Parathyroid adenoma (tissue), 2 donors: Measurements from ENCODE around the gene PRKAR2B.
"Not testable (repeated sequence)": the region's sequence is repeated elsewhere in the genome, so short reads cannot be mapped to it uniquely, and the experiment has no call there.

ENCODE experiments used
- H2AFZ ChIP-seq: fragments of 300-600 bp; sonication (generic); one replicate; pipeline ENCODE4 v1.7.0; 2017; ENCODE audit warnings: antibody characterized with exemption, mild to moderate bottlenecking
- H3K27ac ChIP-seq: fragments of 300-600 bp; sonication (generic); one replicate; pipeline ENCODE4 v1.7.0; 2017
- H3K27me3 ChIP-seq: fragments of 300-600 bp; sonication (generic); one replicate; pipeline ENCODE4 v1.7.0; 2017; ENCODE audit warnings: low read length; ENCODE audit not compliant: control insufficient read depth, insufficient read depth
- H3K36me3 ChIP-seq: fragments of 300-600 bp; sonication (generic); one replicate; pipeline ENCODE4 v1.7.0; 2017; ENCODE audit warnings: low read length; ENCODE audit not compliant: control insufficient read depth, insufficient read depth
- H3K4me1 ChIP-seq: fragments of 300-600 bp; sonication (generic); one replicate; pipeline ENCODE4 v1.7.0; 2017; ENCODE audit warnings: control low read depth
- H3K4me2 ChIP-seq: fragments of 300-600 bp; sonication (generic); one replicate; pipeline ENCODE4 v1.7.0; 2017; ENCODE audit warnings: low read length
- H3K4me3 ChIP-seq: fragments of 300-600 bp; sonication (generic); one replicate; pipeline ENCODE4 v1.7.0; 2017; ENCODE audit warnings: low read depth, low read length
- H3K79me2 ChIP-seq: fragments of 300-600 bp; sonication (generic); one replicate; pipeline ENCODE4 v1.7.0; 2017; ENCODE audit warnings: control low read depth
- H3K9ac ChIP-seq: fragments of 300-600 bp; sonication (generic); one replicate; pipeline ENCODE4 v1.7.0; 2017; ENCODE audit warnings: mild to moderate bottlenecking
- H3K9me3 ChIP-seq: fragments of 300-600 bp; sonication (generic); one replicate; pipeline ENCODE4 v1.7.0; 2017; ENCODE audit warnings: low read length; ENCODE audit not compliant: control insufficient read depth
- TF ChIP-seq, protein P1 (sequence below): fragments of 300-600 bp; sonication (generic); IDR thresholded peaks from one replicate; pipeline ENCODE4 v1.7.0; 2017; ENCODE audit warnings: antibody characterized with exemption, mild to moderate bottlenecking
- donor health status: primary hyperparathyroidism.

Gene PRKAR2B

DNA sequence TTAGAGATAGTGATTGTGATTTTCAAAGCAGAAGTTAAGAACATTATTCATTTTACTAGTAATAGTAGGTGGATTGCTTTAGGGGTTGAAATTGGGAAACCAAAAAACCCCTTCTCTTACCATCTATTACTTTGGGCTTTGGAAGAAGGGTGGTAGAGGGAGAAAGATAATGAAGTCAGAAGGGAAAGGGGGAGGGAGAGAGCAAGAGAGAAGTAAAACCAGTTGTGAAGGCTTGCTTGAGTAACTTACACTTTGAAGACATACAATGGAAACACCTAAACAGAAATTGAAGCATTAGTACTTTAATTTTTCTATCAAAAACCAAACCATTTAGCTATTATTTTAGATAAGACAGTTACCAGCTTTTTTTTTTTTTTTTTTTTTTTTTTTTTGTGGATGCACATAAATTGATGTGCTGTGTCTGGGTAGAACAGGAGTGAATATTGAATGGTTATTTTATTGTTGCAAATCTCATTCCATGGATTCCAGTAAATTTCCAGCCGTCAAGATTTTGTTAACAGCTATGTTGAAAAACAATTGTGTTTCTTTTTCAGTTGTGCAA lies 5.5 kb downstream of the PRKAR2B start:
- no peak overlapping the region for H3K4me3 ChIP-seq
- H3K79me2 ChIP-seq = peaks cover 18% of the 10 kb centered on the region
- H2AFZ ChIP-seq = no peak overlapping the region
- no peaks in the 10 kb centered on the region for H3K9me3 ChIP-seq
- H3K27me3 ChIP-seq = no peaks in the 10 kb centered on the region
- H3K4me2 ChIP-seq = no peak overlapping the region
- no peak overlapping the region for H3K9ac ChIP-seq
- peaks cover 12% of the 10 kb centered on the region for H3K4me1 ChIP-seq
- no peaks in the 10 kb centered on the region for H3K36me3 ChIP-seq
- no peak overlapping the region for H3K27ac ChIP-seq
- TF ChIP-seq, protein P1, sequence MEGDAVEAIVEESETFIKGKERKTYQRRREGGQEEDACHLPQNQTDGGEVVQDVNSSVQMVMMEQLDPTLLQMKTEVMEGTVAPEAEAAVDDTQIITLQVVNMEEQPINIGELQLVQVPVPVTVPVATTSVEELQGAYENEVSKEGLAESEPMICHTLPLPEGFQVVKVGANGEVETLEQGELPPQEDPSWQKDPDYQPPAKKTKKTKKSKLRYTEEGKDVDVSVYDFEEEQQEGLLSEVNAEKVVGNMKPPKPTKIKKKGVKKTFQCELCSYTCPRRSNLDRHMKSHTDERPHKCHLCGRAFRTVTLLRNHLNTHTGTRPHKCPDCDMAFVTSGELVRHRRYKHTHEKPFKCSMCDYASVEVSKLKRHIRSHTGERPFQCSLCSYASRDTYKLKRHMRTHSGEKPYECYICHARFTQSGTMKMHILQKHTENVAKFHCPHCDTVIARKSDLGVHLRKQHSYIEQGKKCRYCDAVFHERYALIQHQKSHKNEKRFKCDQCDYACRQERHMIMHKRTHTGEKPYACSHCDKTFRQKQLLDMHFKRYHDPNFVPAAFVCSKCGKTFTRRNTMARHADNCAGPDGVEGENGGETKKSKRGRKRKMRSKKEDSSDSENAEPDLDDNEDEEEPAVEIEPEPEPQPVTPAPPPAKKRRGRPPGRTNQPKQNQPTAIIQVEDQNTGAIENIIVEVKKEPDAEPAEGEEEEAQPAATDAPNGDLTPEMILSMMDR = no peak

DNA sequence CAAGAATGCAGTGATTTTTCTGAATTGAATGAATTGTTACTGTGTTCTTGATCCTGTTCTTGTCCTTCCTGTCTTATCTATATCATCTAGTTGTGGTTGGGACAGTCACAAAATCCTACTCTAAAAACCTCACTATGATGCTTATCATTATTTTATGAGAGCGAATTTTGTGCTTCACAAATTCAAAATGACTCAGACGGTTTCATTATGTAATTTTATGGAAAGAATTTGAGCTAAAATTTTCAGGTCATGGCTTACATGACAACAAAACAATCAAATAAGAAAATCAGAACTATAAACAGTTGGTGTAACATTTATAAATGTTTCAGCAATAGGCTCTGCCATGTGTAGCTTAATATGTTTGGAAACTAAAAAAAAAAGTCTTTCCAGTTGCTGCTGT lies 6.9 kb downstream of the PRKAR2B start:
- H3K36me3 ChIP-seq = no peaks in the 10 kb centered on the region
- peaks cover 6% of the 10 kb centered on the region for H3K4me1 ChIP-seq
- no peak overlapping the region for H3K4me2 ChIP-seq
- TF ChIP-seq, protein P1 = no peak
- H2AFZ ChIP-seq = no peak overlapping the region
- no peaks in the 10 kb centered on the region for H3K27me3 ChIP-seq
- H3K9ac ChIP-seq = no peak overlapping the region
- H3K79me2 ChIP-seq = peaks cover 11% of the 10 kb centered on the region
- no peak overlapping the region for H3K4me3 ChIP-seq
- H3K27ac ChIP-seq = no peak overlapping the region
- H3K9me3 ChIP-seq = no peaks in the 10 kb centered on the region

DNA sequence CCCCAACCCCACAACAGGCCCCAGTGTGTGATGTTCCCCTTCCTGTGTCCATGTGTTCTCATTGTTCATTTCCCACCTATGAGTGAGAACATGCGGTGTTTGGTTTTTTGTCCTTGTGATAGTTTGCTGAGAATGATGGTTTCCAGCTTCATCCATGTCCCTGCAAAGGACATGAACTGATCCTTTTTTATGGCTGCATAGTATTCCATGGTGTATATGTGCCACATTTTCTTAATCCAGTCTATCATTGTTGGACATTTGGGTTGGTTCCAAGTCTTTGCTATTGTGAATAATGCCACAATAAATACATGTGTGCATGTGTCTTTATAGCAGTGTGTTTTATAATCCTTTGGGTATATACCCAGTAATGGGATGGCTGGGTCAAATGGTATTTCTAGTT lies 10.5 kb downstream of the PRKAR2B start:
- H3K27ac ChIP-seq, H2AFZ ChIP-seq, H3K9me3 ChIP-seq, H3K36me3 ChIP-seq, H3K4me3 ChIP-seq, H3K79me2 ChIP-seq, H3K4me1 ChIP-seq, H3K9ac ChIP-seq, H3K4me2 ChIP-seq, H3K27me3 ChIP-seq: not testable (repeated sequence)

DNA sequence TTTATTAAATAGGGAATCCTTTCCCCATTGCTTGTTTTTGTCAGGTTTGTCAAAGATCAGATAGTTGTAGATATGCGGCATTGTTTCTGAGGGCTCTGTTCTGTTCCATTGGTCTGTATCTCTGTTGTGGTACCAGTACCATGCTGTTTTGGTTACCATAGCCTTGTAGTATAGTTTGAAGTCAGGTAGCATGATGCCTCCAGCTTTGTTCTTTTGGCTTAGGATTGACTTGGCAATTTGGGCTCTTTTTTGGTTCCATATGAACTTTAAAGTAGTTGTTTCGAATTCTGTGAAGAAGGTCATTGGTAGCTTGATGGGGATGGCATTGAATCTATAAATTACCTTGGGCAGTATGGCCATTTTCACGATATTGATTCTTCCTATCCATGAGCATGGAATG lies 11.6 kb downstream of the PRKAR2B start:
- not testable (repeated sequence) for H3K79me2 ChIP-seq, H3K9me3 ChIP-seq, H3K9ac ChIP-seq, H2AFZ ChIP-seq, H3K36me3 ChIP-seq, H3K4me3 ChIP-seq, H3K4me1 ChIP-seq, H3K27me3 ChIP-seq, H3K27ac ChIP-seq, H3K4me2 ChIP-seq

DNA sequence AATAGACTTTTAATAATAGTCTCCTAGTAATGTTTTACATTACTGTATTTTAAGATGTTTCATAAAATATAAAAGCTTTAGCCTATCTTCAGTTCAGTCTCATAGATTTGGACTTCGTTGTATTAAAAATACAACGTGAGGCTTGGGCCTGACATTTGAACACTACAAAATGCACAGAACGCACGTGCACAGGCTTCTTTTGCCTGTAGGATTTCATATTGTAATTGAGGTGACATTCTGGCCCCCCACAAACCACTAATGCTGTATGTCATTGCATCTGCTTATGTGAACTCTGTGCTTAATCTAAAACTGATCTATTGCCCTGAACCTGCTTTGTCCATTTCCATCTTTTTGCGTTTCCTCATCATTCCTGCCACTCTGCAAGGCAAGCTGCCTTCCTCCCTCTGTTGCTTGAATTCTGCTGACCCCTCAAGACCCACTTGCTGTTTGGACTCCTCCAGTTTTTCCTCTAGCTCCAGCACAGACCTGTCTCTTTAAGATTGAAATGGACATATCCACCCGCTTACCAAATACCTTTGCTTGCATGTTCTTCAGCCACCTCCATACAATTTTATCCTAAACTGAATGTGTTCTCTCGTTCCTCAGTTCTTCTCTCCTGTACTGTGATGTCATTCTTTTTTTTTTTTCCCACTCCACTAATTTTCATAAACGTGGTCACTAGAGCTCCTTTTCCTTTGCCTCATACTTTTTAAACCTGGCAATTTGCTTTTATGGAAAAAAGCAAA lies 12.4 kb downstream of the PRKAR2B start:
- TF ChIP-seq, protein P1 = no peak
- Histone ChIP-seq H3K27ac (peak overlapping the region; percentile 52), H3K9me3 (no peaks in the 10 kb centered on the region), H2AFZ (peak overlapping the region; percentile 50), H3K4me1 (peaks cover 9% of the 10 kb centered on the region), H3K36me3 (no peaks in the 10 kb centered on the region), H3K79me2 (peaks cover 6% of the 10 kb centered on the region), H3K9ac (no peak overlapping the region), H3K27me3 (no peaks in the 10 kb centered on the region), H3K4me2 (no peak overlapping the region), H3K4me3 (no peak overlapping the region)
